ENCODE data around the gene ZZZ3. TPM values are rescaled to one million over a fixed set of nuclear protein-coding genes. Genes with fewer than 3 reads are reported as not detected.
A peak's percentile ranks its signal among the peaks of the same experiment; 100 is the strongest.

Gene ZZZ3
- total and polyA plus RNA-seq, 2 of the 13 experiments (the other 11 are each of a cell fraction or from before 2014, with no cell fraction given): 18.1 to 50.2 TPM

- TF ChIP-seq USF2 (IDR thresholded peaks at IDR 0.05; ENCODE audit: low read depth, low read length) (no peak), USF2 (CRISPR knock-in tag; IDR thresholded peaks at IDR 0.05; ENCODE audit: borderline replicate concordance) (no peak), ERF (CRISPR knock-in tag; IDR thresholded peaks at IDR 0.05) (peak; percentile 54; the same call in 1 of the 2 replicates), STAG1 (CRISPR knock-in tag; IDR thresholded peaks at IDR 0.05) (peak; percentile 77), THAP9 (CRISPR knock-in tag; IDR thresholded peaks at IDR 0.05; ENCODE audit: borderline replicate concordance) (no peak), JUNB (CRISPR knock-in tag; IDR thresholded peaks at IDR 0.05; ENCODE audit: borderline replicate concordance) (no peak), MED8 (CRISPR knock-in tag; IDR thresholded peaks at IDR 0.05; ENCODE audit: insufficient replicate concordance) (no peak), HMGA1 (CRISPR knock-in tag; conservative IDR thresholded peaks at IDR 0.05) (no peak), ZNF552 (CRISPR knock-in tag; IDR thresholded peaks at IDR 0.05; ENCODE audit: borderline replicate concordance) (peak; percentile 39; the same call in 1 of the 2 replicates), MTF1 (CRISPR knock-in tag; IDR thresholded peaks at IDR 0.05) (no peak), MED1 (CRISPR knock-in tag; IDR thresholded peaks at IDR 0.05) (peak; percentile 37; the same call in 1 of the 2 replicates), NR2C2 (CRISPR knock-in tag; IDR thresholded peaks at IDR 0.05; ENCODE audit: borderline replicate concordance) (peak; percentile 51; the same call in 1 of the 2 replicates), ZNF296 (CRISPR knock-in tag; conservative IDR thresholded peaks at IDR 0.05) (no peak), GMEB2 (CRISPR knock-in tag; IDR thresholded peaks at IDR 0.05; ENCODE audit: low read depth) (no peak), CBX1 (IDR thresholded peaks at IDR 0.05; ENCODE audit: low read depth) (no peak), SMAD9 (CRISPR knock-in tag; IDR thresholded peaks at IDR 0.05) (no peak), ZNF776 (CRISPR knock-in tag; IDR thresholded peaks at IDR 0.05) (no peak), MTA1 (CRISPR knock-in tag; IDR thresholded peaks at IDR 0.05; ENCODE audit: borderline replicate concordance) (no peak), ZNF101 (CRISPR knock-in tag; IDR thresholded peaks at IDR 0.05; ENCODE audit: borderline replicate concordance, low read depth) (no peak), ZNF672 (CRISPR knock-in tag; IDR thresholded peaks at IDR 0.05) (no peak), MLX (CRISPR knock-in tag; IDR thresholded peaks at IDR 0.05) (peak; percentile 26; the same call in 1 of the 2 replicates)
Measured at GRCh38 chr1:77683160-77684148, 996 bp upstream of the ZZZ3 start (continued).

Data from HepG2 (cell line).